ENCODE data around the gene JCAD. TPM values are rescaled to one million over a fixed set of nuclear protein-coding genes. Genes with fewer than 3 reads are reported as not detected.

Gene JCAD
- total RNA-seq, 1 donor from 2014 or later: 3.3 TPM

DNA sequence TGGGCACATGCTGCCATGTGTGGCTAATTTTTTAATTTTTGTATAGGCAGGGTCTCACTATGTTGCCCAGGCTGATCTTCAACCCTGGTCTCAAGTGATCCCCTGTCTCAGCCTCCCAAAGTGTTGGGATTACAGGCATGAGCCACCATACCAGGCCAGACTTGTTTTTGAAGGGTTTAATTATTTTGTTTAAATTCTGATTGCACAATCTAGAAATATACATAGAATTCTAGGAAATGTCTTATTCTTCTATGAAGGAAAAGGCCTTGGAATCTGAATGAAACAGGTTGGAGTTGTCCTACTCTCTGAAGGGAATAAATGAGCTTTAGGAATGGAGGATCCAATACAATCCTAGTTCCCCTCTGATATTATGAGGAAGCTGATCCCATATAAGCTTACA is 15.5 kb upstream of the JCAD start:
- DNase-seq (ENCODE audit: low read depth): no peak
- no peak for TF ChIP-seq CTCF (conservative IDR thresholded peaks at IDR 0.05; ENCODE audit: low read depth, low read length)
- H3K4me3 ChIP-seq (ENCODE audit: low read depth, low read length): no peak overlapping the region

- no peak for TF ChIP-seq CTCF (conservative IDR thresholded peaks at IDR 0.05; ENCODE audit: low read depth, low read length)
- DNase-seq (ENCODE audit: low read depth): no peak
- H3K4me3 ChIP-seq (ENCODE audit: low read depth, low read length): no peak overlapping the region
These were observed 14.7 kb upstream of the JCAD start for GRCh38 chr10:30074090-30074489.

DNA sequence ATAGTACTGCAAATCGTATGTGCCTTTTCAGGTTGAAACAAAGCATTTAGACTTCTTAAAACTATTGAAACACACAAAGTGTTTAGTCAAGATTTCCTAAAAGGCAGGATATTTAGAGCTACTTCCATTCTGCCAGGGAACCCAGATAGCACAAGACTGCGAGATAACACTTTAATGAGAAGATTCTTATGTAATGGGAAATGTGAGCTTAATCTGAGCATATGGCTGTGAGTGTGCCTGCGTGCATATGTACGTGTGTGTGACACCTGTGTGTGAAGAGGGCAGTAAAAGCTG is 14.3 kb upstream of the JCAD start:
- no peak overlapping the region for H3K4me3 ChIP-seq (ENCODE audit: low read depth, low read length)
- no peak for DNase-seq (ENCODE audit: low read depth)
- TF ChIP-seq CTCF (conservative IDR thresholded peaks at IDR 0.05; ENCODE audit: low read depth, low read length): no peak

- no peak for TF ChIP-seq CTCF (conservative IDR thresholded peaks at IDR 0.05; ENCODE audit: low read depth, low read length)
- no peak overlapping the region for H3K4me3 ChIP-seq (ENCODE audit: low read depth, low read length)
- no peak for DNase-seq (ENCODE audit: low read depth)
These were observed 13.8 kb upstream of the JCAD start for GRCh38 chr10:30073045-30073766.

GRCh38 chr10:30072068-30072467 is 12.7 kb upstream of the JCAD start:
- TF ChIP-seq CTCF (conservative IDR thresholded peaks at IDR 0.05; ENCODE audit: low read depth, low read length): no peak
- no peak overlapping the region for H3K4me3 ChIP-seq (ENCODE audit: low read depth, low read length)
- DNase-seq (ENCODE audit: low read depth): no peak

- no peak for DNase-seq (ENCODE audit: low read depth)
- H3K4me3 ChIP-seq (ENCODE audit: low read depth, low read length): no peak overlapping the region
- TF ChIP-seq CTCF (conservative IDR thresholded peaks at IDR 0.05; ENCODE audit: low read depth, low read length): no peak
These were observed 10.8 kb upstream of the JCAD start for GRCh38 chr10:30070001-30070685.
